Fibroblast of the aortic adventitia (primary cell): Measurements from ENCODE around the gene ALPP. TPM values are rescaled to one million over a fixed set of nuclear protein-coding genes. Genes with fewer than 3 reads are reported as not detected.
"Not testable (repeated sequence)": the region's sequence is repeated elsewhere in the genome, so short reads cannot be mapped to it uniquely, and the experiment has no call there.

Experiments used
- DNase-seq: peaks from one replicate; pipeline ENCODE4 v3.0.0-alpha.2; 2010; ENCODE audit warnings: low read depth
- H3K4me3 ChIP-seq: 2 replicates; pipeline ENCODE4 v1.5.1; 2011; ENCODE audit warnings: low read depth, mild to moderate bottlenecking, control low read depth, low read length, moderate library complexity
- CTCF ChIP-seq: IDR thresholded peaks from 2 replicates; pipeline ENCODE4 v1.5.1; 2011; ENCODE audit warnings: mild to moderate bottlenecking, low read length, control low read depth, inconsistent platforms; ENCODE audit not compliant: insufficient read depth
- total RNA-seq: library from RNA; depleted of rRNA; stranded (reverse); fragments of >200 nt; gene quantifications from 2 replicates; pipeline ENCODE4 v1.2.3, GENCODE V29; 2012; ENCODE audit warnings: low replicate concordance

Gene ALPP
- total RNA-seq: not detected in 2 replicates

- not testable (repeated sequence) for DNase-seq, H3K4me3 ChIP-seq
These were observed at the start of gene ALPP for GRCh38 chr2:232378735-232379151. TSS of gene ALPP (plus strand) at chr2:232378751. CDS start at chr2:232378803, 52 bp downstream.

DNA sequence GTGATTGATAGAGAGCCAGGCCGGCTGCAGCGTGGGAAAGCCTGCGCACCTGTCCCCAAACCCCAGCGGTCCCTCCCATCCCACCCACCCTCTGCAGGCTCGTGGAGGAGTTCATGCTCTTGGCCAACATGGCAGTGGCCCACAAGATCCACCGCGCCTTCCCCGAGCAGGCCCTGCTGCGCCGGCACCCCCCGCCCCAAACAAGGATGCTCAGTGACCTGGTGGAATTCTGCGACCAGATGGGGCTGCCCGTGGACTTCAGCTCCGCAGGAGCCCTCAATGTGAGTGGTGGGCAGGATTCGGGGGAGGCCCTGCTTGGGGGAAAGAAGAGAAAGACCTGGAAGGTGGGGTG is 48.9 kb upstream of the ALPP start:
- DNase-seq: no peak
- TF ChIP-seq CTCF: no peak
- no peak overlapping the region for H3K4me3 ChIP-seq

GRCh38 chr2:232330068-232330999 is 48.2 kb upstream of the ALPP start:
- no peak for DNase-seq
- TF ChIP-seq CTCF: no peak

GRCh38 chr2:232331061-232331460 is 47.5 kb upstream of the ALPP start:
- DNase-seq: not testable (repeated sequence)

More at GRCh38 chr2:232330068-232330999, 48.2 kb upstream of the ALPP start:
- H3K4me3 ChIP-seq: no peak overlapping the region

DNA sequence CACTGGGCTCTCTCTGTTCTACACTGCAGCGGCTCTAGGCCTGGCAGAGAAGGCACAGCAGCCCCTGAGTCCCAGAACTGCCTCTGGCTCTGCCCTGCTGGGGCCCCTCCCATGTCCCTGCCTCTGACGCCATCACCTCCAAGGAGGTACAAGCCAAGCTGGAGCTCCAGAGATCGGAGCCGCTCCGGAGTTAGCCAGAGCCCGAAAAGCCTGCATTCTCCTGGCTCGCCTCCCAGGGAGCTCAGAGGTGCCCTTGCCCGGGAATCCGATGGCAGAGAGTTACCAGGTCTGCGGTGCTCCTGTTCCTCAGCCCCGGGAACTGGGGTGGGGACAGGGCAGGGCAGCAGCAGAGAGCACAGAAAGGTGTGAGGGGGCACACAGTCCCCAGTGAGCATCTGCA is 46.9 kb upstream of the ALPP start:
- DNase-seq: not testable (repeated sequence)

More at GRCh38 chr2:232331061-232331460, 47.5 kb upstream of the ALPP start:
- not testable (repeated sequence) for H3K4me3 ChIP-seq

DNA sequence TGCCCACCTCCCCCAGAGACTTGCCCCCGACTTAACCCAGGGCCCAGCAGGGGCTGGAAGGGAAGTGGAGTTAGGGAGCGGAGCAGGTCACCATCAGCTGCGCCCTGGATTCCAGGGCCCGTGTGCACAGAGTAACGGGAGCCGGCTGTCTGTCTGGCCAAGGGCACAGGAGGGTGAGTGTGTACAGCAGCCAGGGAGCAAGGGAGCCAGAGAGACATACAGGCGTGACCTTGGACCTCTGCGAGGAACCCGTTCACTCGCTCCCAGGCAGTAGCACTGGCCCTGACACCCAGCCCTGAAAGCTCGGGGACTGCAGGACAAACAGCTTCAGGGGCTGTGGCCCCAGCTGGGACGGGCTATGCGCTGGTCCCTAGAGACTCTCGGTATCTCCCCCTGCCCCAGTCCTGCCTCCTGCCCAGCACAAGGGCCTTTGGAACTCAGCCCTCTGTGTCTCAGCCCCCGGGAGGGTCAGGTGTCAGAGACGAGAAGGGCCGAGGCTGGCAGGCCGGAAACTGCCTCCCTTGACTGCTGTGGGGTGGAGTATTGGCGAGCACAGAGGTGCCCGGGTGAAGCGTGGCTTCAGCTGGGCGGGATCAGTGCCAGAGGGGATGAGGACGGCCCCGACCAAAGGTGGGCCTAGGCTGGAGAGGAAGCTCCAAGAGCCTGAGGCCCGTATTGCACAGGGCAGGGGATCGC is 46.2 kb upstream of the ALPP start:
- DNase-seq, H3K4me3 ChIP-seq: not testable (repeated sequence)

More for the DNA sequence above, 46.9 kb upstream of the ALPP start:
- H3K4me3 ChIP-seq: not testable (repeated sequence)

DNA sequence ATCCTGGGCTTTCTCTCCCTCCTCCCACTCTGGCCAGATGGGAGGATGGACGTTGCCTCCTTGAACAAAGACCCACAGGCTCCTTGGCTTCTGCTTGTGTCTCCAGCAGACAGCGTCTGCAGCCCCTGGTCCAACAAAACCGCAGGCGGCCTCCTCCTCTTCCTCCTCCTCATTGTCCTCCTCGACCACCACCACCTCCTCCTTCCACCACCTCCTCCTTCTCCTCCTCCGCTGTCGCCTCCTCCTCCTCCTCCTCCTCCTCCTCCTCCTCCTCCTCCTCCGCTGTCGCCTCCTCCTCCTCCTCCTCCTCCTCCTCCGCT is 45.7 kb upstream of the ALPP start:
- no peak for DNase-seq
- no peak for TF ChIP-seq CTCF
- H3K4me3 ChIP-seq: no peak overlapping the region

DNA sequence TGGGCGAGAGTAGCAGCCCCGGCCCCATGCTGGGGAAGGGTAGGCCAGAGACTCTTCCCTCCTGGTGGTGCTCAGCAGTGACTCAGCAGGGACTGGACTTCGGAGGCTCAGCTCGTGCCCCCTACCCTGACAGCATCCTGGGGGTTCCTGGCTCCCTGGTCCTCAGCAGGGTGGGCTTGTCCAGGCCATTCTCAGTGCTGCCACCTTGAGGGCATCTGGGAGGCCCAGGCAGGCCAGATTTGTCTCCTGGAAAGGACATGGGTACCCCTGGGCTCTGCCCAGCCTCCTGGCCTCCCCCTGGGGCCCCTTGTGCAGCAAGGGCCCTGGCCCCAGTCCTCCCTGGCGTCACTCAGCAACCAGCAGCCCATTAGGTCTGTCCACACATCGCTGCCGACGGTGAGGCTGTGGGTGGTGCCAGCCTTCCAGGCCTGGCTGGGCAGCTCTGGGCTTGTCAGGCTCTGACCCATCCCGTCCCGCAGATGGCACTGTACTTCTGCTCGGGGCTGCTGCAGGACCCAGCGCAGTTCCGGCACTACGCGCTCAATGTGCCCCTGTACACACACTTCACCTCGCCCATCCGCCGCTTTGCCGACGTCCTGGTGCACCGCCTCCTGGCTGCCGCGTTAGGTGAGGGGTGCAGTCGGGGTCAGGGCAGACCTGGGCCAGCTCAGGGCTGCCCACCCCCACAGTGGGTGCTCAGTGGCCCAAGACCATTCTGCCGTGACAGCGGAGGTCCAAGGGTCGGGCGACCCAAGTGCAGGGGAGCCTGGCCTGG is 45.0 kb upstream of the ALPP start:
- DNase-seq: no peak
- peak; percentile 56 for TF ChIP-seq CTCF
- no peak overlapping the region for H3K4me3 ChIP-seq

GRCh38 chr2:232334136-232334884 is 44.2 kb upstream of the ALPP start:
- DNase-seq: not testable (repeated sequence)

GRCh38 chr2:232334885-232335205 is 43.7 kb upstream of the ALPP start:
- not testable (repeated sequence) for DNase-seq, H3K4me3 ChIP-seq

More at GRCh38 chr2:232334136-232334884, 44.2 kb upstream of the ALPP start:
- H3K4me3 ChIP-seq: not testable (repeated sequence)
